Keratinocyte (primary cell): Measurements from ENCODE around the gene PTGES.

Experiments used
- EZH2 ChIP-seq: IDR thresholded peaks from one replicate; pipeline ENCODE4 v1.6.1; 2012; ENCODE audit warnings: inconsistent platforms, mild to moderate bottlenecking, low read length, moderate library complexity
- TF ChIP-seq, protein P1 (sequence below), 3 experiments: IDR thresholded peaks in 1 of 3; conservative IDR thresholded peaks in 1 of 3; optimal IDR thresholded peaks in 1 of 3; 2 replicates in 2 of 3; 3 replicates in 1 of 3; pipeline versions ENCODE3 to v1.5.1; 2011; ENCODE audit warnings: low read length in 3 of 3, mild to moderate bottlenecking in 3 of 3, moderate library complexity in 2 of 3, control low read depth in 1 of 3, inconsistent platforms in 1 of 3; ENCODE audit not compliant: insufficient read depth in 2 of 3; ENCODE audit errors: extremely low read depth in 1 of 3

DNA sequence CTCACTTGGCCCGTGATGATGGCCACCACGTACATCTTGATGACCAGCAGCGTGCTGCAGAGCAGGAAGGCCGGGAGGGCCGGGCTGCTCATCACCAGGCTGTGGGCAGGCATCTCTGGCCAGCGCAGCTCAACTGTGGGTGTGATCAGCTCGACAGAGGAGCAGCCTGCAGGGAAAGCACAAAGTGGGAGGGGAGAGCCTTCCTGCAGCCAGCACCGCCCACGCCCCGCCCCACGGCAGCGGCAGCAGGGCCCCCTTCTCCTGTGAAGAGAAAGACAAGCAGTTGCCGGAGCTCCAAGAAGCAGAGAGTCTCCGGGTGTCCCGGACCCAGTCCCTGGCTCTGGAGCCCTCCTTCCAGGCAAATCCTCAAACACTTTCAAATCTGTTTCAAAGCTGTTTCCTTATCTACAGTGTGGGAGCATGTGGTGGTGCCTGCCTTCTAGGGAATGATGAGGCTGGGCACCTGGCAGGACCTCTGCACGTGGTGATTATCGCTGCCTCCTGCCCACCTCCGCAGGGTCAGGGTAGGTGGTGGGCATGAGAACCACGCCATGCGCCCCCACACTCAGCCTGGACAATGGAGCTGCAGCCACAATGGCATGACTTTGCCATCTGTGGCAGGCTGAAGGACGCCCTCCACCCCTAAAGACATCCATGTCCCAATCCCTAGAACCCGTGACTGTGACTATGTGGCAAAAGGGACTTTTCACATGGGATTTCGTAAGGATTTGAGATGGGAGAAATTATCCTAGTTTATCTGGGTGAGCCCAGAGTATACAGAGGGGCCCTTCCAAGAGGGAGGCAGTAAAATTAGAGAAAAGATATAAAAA lies at the start of gene PTGES:
- TF ChIP-seq, protein P1, sequence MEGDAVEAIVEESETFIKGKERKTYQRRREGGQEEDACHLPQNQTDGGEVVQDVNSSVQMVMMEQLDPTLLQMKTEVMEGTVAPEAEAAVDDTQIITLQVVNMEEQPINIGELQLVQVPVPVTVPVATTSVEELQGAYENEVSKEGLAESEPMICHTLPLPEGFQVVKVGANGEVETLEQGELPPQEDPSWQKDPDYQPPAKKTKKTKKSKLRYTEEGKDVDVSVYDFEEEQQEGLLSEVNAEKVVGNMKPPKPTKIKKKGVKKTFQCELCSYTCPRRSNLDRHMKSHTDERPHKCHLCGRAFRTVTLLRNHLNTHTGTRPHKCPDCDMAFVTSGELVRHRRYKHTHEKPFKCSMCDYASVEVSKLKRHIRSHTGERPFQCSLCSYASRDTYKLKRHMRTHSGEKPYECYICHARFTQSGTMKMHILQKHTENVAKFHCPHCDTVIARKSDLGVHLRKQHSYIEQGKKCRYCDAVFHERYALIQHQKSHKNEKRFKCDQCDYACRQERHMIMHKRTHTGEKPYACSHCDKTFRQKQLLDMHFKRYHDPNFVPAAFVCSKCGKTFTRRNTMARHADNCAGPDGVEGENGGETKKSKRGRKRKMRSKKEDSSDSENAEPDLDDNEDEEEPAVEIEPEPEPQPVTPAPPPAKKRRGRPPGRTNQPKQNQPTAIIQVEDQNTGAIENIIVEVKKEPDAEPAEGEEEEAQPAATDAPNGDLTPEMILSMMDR (optimal IDR thresholded peaks at IDR 0.05 in 1 of 3, IDR thresholded peaks at IDR 0.05 in 1 of 3, conservative IDR thresholded peaks at IDR 0.05 in 1 of 3; ENCODE audit: extremely low read depth in 1 of 3, insufficient read depth in 2 of 3, low read length in 3 of 3) = no peak
- no peak for TF ChIP-seq EZH2
